HepG2 (cell line): ENCODE data around the gene WSB2. TPM values are rescaled to one million over a fixed set of nuclear protein-coding genes. Genes with fewer than 3 reads are reported as not detected.
A peak's percentile ranks its signal among the peaks of the same experiment; 100 is the strongest.

ENCODE experiments used
- FOXC1 ChIP-seq: sonication (generic); formaldehyde crosslinking; IDR thresholded peaks from 2 replicates; pipeline ENCODE4 v1.8.0; 2022; ENCODE audit warnings: mild to moderate bottlenecking, missing genetic modification reagents, borderline replicate concordance
- FOXO1 ChIP-seq: sonication (generic); formaldehyde crosslinking; IDR thresholded peaks from 2 replicates; pipeline ENCODE4 v1.4.0; 2020; ENCODE audit warnings: missing genetic modification reagents
- HNF4G ChIP-seq, 2 experiments: sonication (generic) in 1 of 2; formaldehyde crosslinking in 1 of 2; IDR thresholded peaks; 2 replicates each; pipeline versions ENCODE4 v1.4.0 to v1.6.1; 2011 to 2020; ENCODE audit warnings: borderline replicate concordance in 2 of 2, low read depth in 2 of 2, mild to moderate bottlenecking in 2 of 2, low read length in 1 of 2, missing genetic modification reagents in 1 of 2, moderate library complexity in 1 of 2
- HOXA7 ChIP-seq: sonication (generic); formaldehyde crosslinking; IDR thresholded peaks from 2 replicates; pipeline ENCODE4 v1.8.1; 2022; ENCODE audit warnings: mild to moderate bottlenecking, missing genetic modification reagents, moderate library complexity
- KLF16 ChIP-seq, 2 experiments: sonication (generic) in 1 of 2; formaldehyde crosslinking in 1 of 2; IDR thresholded peaks; 2 replicates each; pipeline versions ENCODE4 v1.6.1 to v1.8.0; 2016 to 2023; ENCODE audit warnings: missing genetic modification reagents in 2 of 2, missing compliant biosample characterization in 1 of 2
- MXD4 ChIP-seq: IDR thresholded peaks from 2 replicates; pipeline ENCODE4 v1.6.1; 2016; ENCODE audit warnings: mild to moderate bottlenecking, missing biosample characterization, missing genetic modification reagents
- NKX3-1 ChIP-seq: sonication (generic); formaldehyde crosslinking; IDR thresholded peaks from 2 replicates; pipeline ENCODE4 v1.5.0; 2020; ENCODE audit warnings: missing genetic modification reagents
- PAX8 ChIP-seq: sonication (generic); formaldehyde crosslinking; IDR thresholded peaks from 2 replicates; pipeline ENCODE4 v1.8.0; 2022; ENCODE audit warnings: mild to moderate bottlenecking, missing genetic modification reagents, borderline replicate concordance
- PHF21A ChIP-seq: sonication (generic); formaldehyde crosslinking; IDR thresholded peaks from 2 replicates; pipeline ENCODE4 v1.5.0; 2020; ENCODE audit warnings: mild to moderate bottlenecking, missing genetic modification reagents
- PHF8 ChIP-seq: sonication (generic); formaldehyde crosslinking; IDR thresholded peaks from 2 replicates; pipeline ENCODE4 v1.5.0; 2020; ENCODE audit warnings: missing genetic modification reagents
- POLR2AphosphoS2 ChIP-seq: IDR thresholded peaks from 2 replicates; pipeline ENCODE4 v1.6.1; 2011; ENCODE audit warnings: low read depth, low read length, improper control_type of control experiment
- PPARG ChIP-seq: conservative IDR thresholded peaks from 2 replicates; pipeline ENCODE4 v1.6.1; 2016; ENCODE audit warnings: missing biosample characterization, missing genetic modification reagents
- SALL2 ChIP-seq: sonication (generic); formaldehyde crosslinking; IDR thresholded peaks from 2 replicates; pipeline ENCODE4 v1.8.1; 2023; ENCODE audit warnings: mild to moderate bottlenecking, missing genetic modification reagents, inconsistent platforms
- SATB2 ChIP-seq: sonication (generic); formaldehyde crosslinking; IDR thresholded peaks from 2 replicates; pipeline ENCODE4 v1.5.0; 2020; ENCODE audit warnings: missing genetic modification reagents
- SETDB1 ChIP-seq: sonication (generic); formaldehyde crosslinking; IDR thresholded peaks from 2 replicates; pipeline ENCODE4 v1.5.1; 2020; ENCODE audit warnings: missing genetic modification reagents, mild to moderate bottlenecking, borderline replicate concordance
- SMAD9 ChIP-seq: sonication (generic); formaldehyde crosslinking; IDR thresholded peaks from 2 replicates; pipeline ENCODE4 v1.5.1; 2020; ENCODE audit warnings: mild to moderate bottlenecking, missing genetic modification reagents
- SPEN ChIP-seq: sonication (generic); formaldehyde crosslinking; IDR thresholded peaks from 2 replicates; pipeline ENCODE4 v1.5.1; 2020; ENCODE audit warnings: low read depth, mild to moderate bottlenecking, missing genetic modification reagents
- ZBTB38 ChIP-seq: sonication (generic); formaldehyde crosslinking; IDR thresholded peaks from 2 replicates; pipeline ENCODE4 v1.5.1; 2020; ENCODE audit warnings: mild to moderate bottlenecking, missing genetic modification reagents
- ZEB1 ChIP-seq: IDR thresholded peaks from 2 replicates; pipeline ENCODE4 v1.6.1; 2012; ENCODE audit warnings: mild to moderate bottlenecking, low read depth, inconsistent platforms; ENCODE audit not compliant: insufficient replicate concordance
- ZFP37 ChIP-seq: sonication (generic); formaldehyde crosslinking; IDR thresholded peaks from 2 replicates; pipeline ENCODE4 v1.4.0; 2020; ENCODE audit warnings: missing genetic modification reagents, borderline replicate concordance
- ZNF557 ChIP-seq: sonication (generic); formaldehyde crosslinking; IDR thresholded peaks from 2 replicates; pipeline ENCODE4 v1.4.0; 2020; ENCODE audit warnings: missing genetic modification reagents
- ZNF761 ChIP-seq: sonication (generic); formaldehyde crosslinking; conservative IDR thresholded peaks from 2 replicates; pipeline ENCODE4 v1.4.0; 2020; ENCODE audit warnings: mild to moderate bottlenecking, missing genetic modification reagents
- ZSCAN20 ChIP-seq: sonication (generic); formaldehyde crosslinking; IDR thresholded peaks from 2 replicates; pipeline ENCODE4 v1.4.0; 2020; ENCODE audit warnings: missing genetic modification reagents, mild to moderate bottlenecking, borderline replicate concordance
- ZSCAN30 ChIP-seq: sonication (generic); formaldehyde crosslinking; IDR thresholded peaks from 2 replicates; pipeline ENCODE4 v1.5.0; 2020; ENCODE audit warnings: mild to moderate bottlenecking, missing genetic modification reagents
- polyA plus RNA-seq, 8 experiments: library from polyadenylated mRNA; depleted of rRNA in 3 of 8; stranded (reverse) in 7 of 8; unstranded in 1 of 8; fragments of >200 nt; fragmentation: Illumina TruSeq in 4 of 8; extraction: Trizol in 4 of 8; gene quantifications; 2 replicates each; pipeline versions ENCODE4 v1.2.1 to v1.2.3, GENCODE V29; 2011 to 2016; ENCODE audit warnings: low read depth in 4 of 8, missing spikeins in 1 of 8, mixed read lengths in 1 of 8; ENCODE audit not compliant: insufficient read depth in 1 of 8
- total RNA-seq, 5 experiments: library from RNA; depleted of rRNA; stranded (reverse); fragments of >200 nt; fragmentation: Illumina TruSeq; extraction: Trizol; gene quantifications; 2 replicates each; pipeline ENCODE4 v1.2.3, GENCODE V29; 2016; ENCODE audit warnings: low read depth in 1 of 5
- TF ChIP-seq, protein P1 (sequence below): sonication (generic); formaldehyde crosslinking; IDR thresholded peaks from 2 replicates; pipeline ENCODE4 v1.8.1; 2023; ENCODE audit warnings: missing genetic modification reagents, inconsistent platforms, borderline replicate concordance
- TF ChIP-seq, protein P2 (sequence below): sonication (generic); formaldehyde crosslinking; IDR thresholded peaks from 2 replicates; pipeline ENCODE4 v1.8.0; 2022; ENCODE audit warnings: mild to moderate bottlenecking, missing genetic modification reagents, moderate library complexity
- TF ChIP-seq, protein P3 (sequence below): sonication (generic); formaldehyde crosslinking; IDR thresholded peaks from 2 replicates; pipeline ENCODE4 v1.5.1; 2020; ENCODE audit warnings: missing genetic modification reagents, mild to moderate bottlenecking, borderline replicate concordance

WSB2 gene
- total and polyA plus RNA-seq, 2 of the 13 experiments (the other 11 are each of a cell fraction or from before 2014, with no cell fraction given), result 31.0 to 82.8 TPM

DNA sequence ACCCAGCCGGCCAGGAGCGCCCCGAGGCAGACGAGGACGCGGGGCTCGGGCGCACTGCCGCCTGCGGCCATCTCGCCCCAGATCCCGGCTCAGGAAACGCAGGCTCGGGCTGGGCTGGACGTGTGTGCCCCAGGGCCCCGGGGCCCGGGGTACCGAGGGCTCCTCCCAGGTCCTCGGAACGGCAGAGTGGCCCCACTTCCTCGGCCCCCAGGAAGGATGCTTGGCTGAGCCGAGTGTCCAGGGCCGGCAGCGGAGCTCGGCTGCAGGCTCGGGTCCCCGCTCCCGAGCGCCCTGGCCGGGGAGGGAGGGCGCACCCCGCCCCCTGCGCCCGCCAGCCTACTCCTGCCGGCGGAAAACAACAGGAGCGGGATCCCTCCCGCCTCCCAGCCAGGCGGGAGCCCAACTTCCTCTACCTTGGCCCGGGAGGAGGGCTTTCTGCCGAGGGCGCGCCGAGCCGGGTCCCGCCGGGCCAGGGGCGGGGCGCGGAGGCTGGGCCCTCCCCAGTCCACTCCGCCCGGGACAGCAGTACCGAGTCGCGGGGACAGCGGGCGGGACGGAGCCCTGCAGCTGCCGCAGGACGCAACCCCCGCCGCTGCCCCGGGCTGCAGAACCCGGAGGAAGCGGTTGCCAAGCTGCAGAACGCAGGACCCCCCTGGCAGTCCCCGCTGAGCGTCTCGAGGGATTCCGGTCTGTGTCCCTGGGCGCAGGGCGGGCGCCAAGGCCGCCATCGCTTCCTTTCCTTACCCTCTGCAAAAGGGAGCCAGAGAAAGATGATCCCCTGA, 42.8 kb upstream of the WSB2 start, which contains the start of gene VSIG10 (continued):
- TF ChIP-seq FOXC1 (CRISPR knock-in tag) (peak; percentile 31; the same call in 1 of the 2 replicates), HNF4G (IDR thresholded peaks at IDR 0.05; ENCODE audit: borderline replicate concordance, low read depth, low read length) (no peak), HNF4G (CRISPR knock-in tag; IDR thresholded peaks at IDR 0.05; ENCODE audit: borderline replicate concordance, low read depth) (0 out of 2 replicates have a peak, but pooled peaks have one; percentile 1), FOXO1 (CRISPR knock-in tag) (peak; percentile 55), ZFP37 (0 out of 2 replicates have a peak, but pooled peaks have one; percentile 27), ZNF557 (CRISPR knock-in tag) (0 out of 2 replicates have a peak, but pooled peaks have one; percentile 12), SETDB1 (CRISPR knock-in tag) (no peak), POLR2AphosphoS2 (no peak), ZEB1 (peak; percentile 67), PAX8 (CRISPR knock-in tag) (no peak), PHF8 (CRISPR knock-in tag) (peak; percentile 87), SMAD9 (CRISPR knock-in tag) (no peak), SALL2 (CRISPR knock-in tag) (no peak), ZBTB38 (CRISPR knock-in tag) (0 out of 2 replicates have a peak, but pooled peaks have one; percentile 46), ZNF761 (CRISPR knock-in tag) (0 out of 2 replicates have a peak, but pooled peaks have one; percentile 44), KLF16 (CRISPR knock-in tag; IDR thresholded peaks at IDR 0.05) (no peak; a peak in 1 of 4 replicates), MXD4 (CRISPR knock-in tag) (peak; percentile 55; the same call in 1 of the 2 replicates), ZSCAN30 (CRISPR knock-in tag) (no peak), SATB2 (CRISPR knock-in tag) (no peak), PHF21A (CRISPR knock-in tag) (peak; percentile 72; the same call in 1 of the 2 replicates), NKX3-1 (CRISPR knock-in tag) (peak; percentile 20; the same call in 1 of the 2 replicates), PPARG (CRISPR knock-in tag) (0 out of 2 replicates have a peak, but pooled peaks have one; percentile 15), ZSCAN20 (CRISPR knock-in tag) (0 out of 2 replicates have a peak, but pooled peaks have one; percentile 55), HOXA7 (CRISPR knock-in tag) (no peak), SPEN (CRISPR knock-in tag) (peak; percentile 53; the same call in 1 of the 2 replicates)
- TF ChIP-seq, protein P1, sequence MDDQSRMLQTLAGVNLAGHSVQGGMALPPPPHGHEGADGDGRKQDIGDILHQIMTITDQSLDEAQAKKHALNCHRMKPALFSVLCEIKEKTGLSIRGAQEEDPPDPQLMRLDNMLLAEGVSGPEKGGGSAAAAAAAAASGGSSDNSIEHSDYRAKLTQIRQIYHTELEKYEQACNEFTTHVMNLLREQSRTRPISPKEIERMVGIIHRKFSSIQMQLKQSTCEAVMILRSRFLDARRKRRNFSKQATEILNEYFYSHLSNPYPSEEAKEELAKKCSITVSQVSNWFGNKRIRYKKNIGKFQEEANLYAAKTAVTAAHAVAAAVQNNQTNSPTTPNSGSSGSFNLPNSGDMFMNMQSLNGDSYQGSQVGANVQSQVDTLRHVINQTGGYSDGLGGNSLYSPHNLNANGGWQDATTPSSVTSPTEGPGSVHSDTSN, result no peak
- TF ChIP-seq, protein P2, sequence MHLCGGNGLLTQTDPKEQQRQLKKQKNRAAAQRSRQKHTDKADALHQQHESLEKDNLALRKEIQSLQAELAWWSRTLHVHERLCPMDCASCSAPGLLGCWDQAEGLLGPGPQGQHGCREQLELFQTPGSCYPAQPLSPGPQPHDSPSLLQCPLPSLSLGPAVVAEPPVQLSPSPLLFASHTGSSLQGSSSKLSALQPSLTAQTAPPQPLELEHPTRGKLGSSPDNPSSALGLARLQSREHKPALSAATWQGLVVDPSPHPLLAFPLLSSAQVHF, result no peak
- TF ChIP-seq, protein P3, sequence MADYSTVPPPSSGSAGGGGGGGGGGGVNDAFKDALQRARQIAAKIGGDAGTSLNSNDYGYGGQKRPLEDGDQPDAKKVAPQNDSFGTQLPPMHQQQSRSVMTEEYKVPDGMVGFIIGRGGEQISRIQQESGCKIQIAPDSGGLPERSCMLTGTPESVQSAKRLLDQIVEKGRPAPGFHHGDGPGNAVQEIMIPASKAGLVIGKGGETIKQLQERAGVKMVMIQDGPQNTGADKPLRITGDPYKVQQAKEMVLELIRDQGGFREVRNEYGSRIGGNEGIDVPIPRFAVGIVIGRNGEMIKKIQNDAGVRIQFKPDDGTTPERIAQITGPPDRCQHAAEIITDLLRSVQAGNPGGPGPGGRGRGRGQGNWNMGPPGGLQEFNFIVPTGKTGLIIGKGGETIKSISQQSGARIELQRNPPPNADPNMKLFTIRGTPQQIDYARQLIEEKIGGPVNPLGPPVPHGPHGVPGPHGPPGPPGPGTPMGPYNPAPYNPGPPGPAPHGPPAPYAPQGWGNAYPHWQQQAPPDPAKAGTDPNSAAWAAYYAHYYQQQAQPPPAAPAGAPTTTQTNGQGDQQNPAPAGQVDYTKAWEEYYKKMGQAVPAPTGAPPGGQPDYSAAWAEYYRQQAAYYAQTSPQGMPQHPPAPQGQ, result no peak
